SK-N-SH treated with all-trans-retinoic acid at 6 μM for 48 hours (cell line): ENCODE results near the gene ARID1B.

ENCODE experiments used
- ATAC-seq: fragments of 200-7000 bp; cut with Tn5 transposase; 3 replicates; pipeline ENCODE4 v1.9.1; 2020; ENCODE audit warnings: mild to moderate bottlenecking, moderate library complexity
- ARNTL ChIP-seq: fragments of 450-650 bp; formaldehyde crosslinking; IDR thresholded peaks from 2 replicates; pipeline ENCODE4 v1.5.0; 2020; ENCODE audit warnings: low read depth, mild to moderate bottlenecking, moderate library complexity, borderline replicate concordance
- BACH2 ChIP-seq: fragments of 250-450 bp; sonication (Bioruptor Pico); IDR thresholded peaks from 2 replicates; pipeline ENCODE4 v1.9.0; 2021; ENCODE audit warnings: mild to moderate bottlenecking, borderline replicate concordance
- CSDC2 ChIP-seq: fragments of 250-450 bp; sonication (Bioruptor Pico); IDR thresholded peaks from 2 replicates; pipeline ENCODE4 v1.5.0; 2020; ENCODE audit warnings: mild to moderate bottlenecking, moderate library complexity
- ESRRG ChIP-seq: fragments of 250-450 bp; sonication (Bioruptor Pico); IDR thresholded peaks from 2 replicates; pipeline ENCODE4 v1.6.1; 2021; ENCODE audit warnings: mild to moderate bottlenecking
- GLIS3 ChIP-seq: fragments of 250-450 bp; sonication (Bioruptor Pico); IDR thresholded peaks from 2 replicates; pipeline ENCODE4 v1.5.0; 2020; ENCODE audit warnings: mild to moderate bottlenecking, moderate library complexity
- ISL1 ChIP-seq: fragments of 250-450 bp; sonication (Bioruptor Pico); IDR thresholded peaks from 2 replicates; pipeline ENCODE4 v2.1.2; 2022; ENCODE audit warnings: mild to moderate bottlenecking, moderate library complexity
- OSR1 ChIP-seq: fragments of 250-450 bp; sonication (Bioruptor Pico); IDR thresholded peaks from 2 replicates; pipeline ENCODE4 v1.8.0; 2022; ENCODE audit warnings: moderate library complexity, mild to moderate bottlenecking, inconsistent platforms
- PPARA ChIP-seq: fragments of 250-450 bp; sonication (Bioruptor Pico); IDR thresholded peaks from 2 replicates; pipeline ENCODE4 v1.5.0; 2020; ENCODE audit warnings: mild to moderate bottlenecking, borderline replicate concordance
- SNAI2 ChIP-seq: fragments of 250-450 bp; sonication (Bioruptor Pico); IDR thresholded peaks from 2 replicates; pipeline ENCODE4 v1.5.0; 2020; ENCODE audit warnings: mild to moderate bottlenecking, moderate library complexity
- TCF4 ChIP-seq: fragments of 250-450 bp; sonication (Bioruptor Pico); IDR thresholded peaks from 2 replicates; pipeline ENCODE4 v1.8.0; 2021; ENCODE audit warnings: mild to moderate bottlenecking, moderate library complexity, borderline replicate concordance
- TOX ChIP-seq: fragments of 250-450 bp; sonication (Bioruptor Pico); IDR thresholded peaks from 2 replicates; pipeline ENCODE4 v1.8.0; 2021; ENCODE audit warnings: mild to moderate bottlenecking, moderate library complexity, borderline replicate concordance
- ZC3H10 ChIP-seq: fragments of 250-450 bp; sonication (Bioruptor Pico); IDR thresholded peaks from 2 replicates; pipeline ENCODE4 v1.5.1; 2021; ENCODE audit warnings: mild to moderate bottlenecking, moderate library complexity
- ZFP3 ChIP-seq: fragments of 250-450 bp; sonication (Bioruptor Pico); IDR thresholded peaks from 2 replicates; pipeline ENCODE4 v1.5.0; 2020; ENCODE audit warnings: mild to moderate bottlenecking, moderate library complexity
- ZFP30 ChIP-seq: fragments of 450-650 bp; formaldehyde crosslinking; IDR thresholded peaks from 2 replicates; pipeline ENCODE4 v1.5.0; 2022; ENCODE audit warnings: mild to moderate bottlenecking, moderate library complexity
- ZNF565 ChIP-seq: fragments of 450-650 bp; formaldehyde crosslinking; conservative IDR thresholded peaks from 2 replicates; pipeline ENCODE4 v1.5.0; 2020; ENCODE audit warnings: low read depth, mild to moderate bottlenecking, moderate library complexity
- ZNF8 ChIP-seq: fragments of 450-650 bp; formaldehyde crosslinking; IDR thresholded peaks from 2 replicates; pipeline ENCODE4 v1.5.0; 2020; ENCODE audit warnings: mild to moderate bottlenecking, moderate library complexity
- TF ChIP-seq, protein P1 (sequence below): fragments of 250-450 bp; sonication (Bioruptor Pico); IDR thresholded peaks from 2 replicates; pipeline ENCODE4 v1.5.1; 2020; ENCODE audit warnings: low read depth, mild to moderate bottlenecking, moderate library complexity
- TF ChIP-seq, protein P2 (sequence below): fragments of 250-450 bp; sonication (Bioruptor Pico); IDR thresholded peaks from 2 replicates; pipeline ENCODE4 v1.8.0; 2021; ENCODE audit warnings: low read depth, mild to moderate bottlenecking, moderate library complexity, borderline replicate concordance
- TF ChIP-seq, protein P3 (sequence below): fragments of 250-450 bp; sonication (Bioruptor Pico); IDR thresholded peaks from 2 replicates; pipeline ENCODE4 v1.8.0; 2020; ENCODE audit warnings: mild to moderate bottlenecking, moderate library complexity, borderline replicate concordance
- TF ChIP-seq, protein P4 (sequence below): fragments of 250-450 bp; sonication (Bioruptor Pico); IDR thresholded peaks from 2 replicates; pipeline ENCODE4 v1.5.0; 2020; ENCODE audit warnings: mild to moderate bottlenecking, moderate library complexity
- TF ChIP-seq, protein P5 (sequence below): fragments of 250-450 bp; sonication (Bioruptor Pico); IDR thresholded peaks from 2 replicates; pipeline ENCODE4 v1.5.1; 2021; ENCODE audit warnings: mild to moderate bottlenecking, moderate library complexity

ARID1B gene

DNA sequence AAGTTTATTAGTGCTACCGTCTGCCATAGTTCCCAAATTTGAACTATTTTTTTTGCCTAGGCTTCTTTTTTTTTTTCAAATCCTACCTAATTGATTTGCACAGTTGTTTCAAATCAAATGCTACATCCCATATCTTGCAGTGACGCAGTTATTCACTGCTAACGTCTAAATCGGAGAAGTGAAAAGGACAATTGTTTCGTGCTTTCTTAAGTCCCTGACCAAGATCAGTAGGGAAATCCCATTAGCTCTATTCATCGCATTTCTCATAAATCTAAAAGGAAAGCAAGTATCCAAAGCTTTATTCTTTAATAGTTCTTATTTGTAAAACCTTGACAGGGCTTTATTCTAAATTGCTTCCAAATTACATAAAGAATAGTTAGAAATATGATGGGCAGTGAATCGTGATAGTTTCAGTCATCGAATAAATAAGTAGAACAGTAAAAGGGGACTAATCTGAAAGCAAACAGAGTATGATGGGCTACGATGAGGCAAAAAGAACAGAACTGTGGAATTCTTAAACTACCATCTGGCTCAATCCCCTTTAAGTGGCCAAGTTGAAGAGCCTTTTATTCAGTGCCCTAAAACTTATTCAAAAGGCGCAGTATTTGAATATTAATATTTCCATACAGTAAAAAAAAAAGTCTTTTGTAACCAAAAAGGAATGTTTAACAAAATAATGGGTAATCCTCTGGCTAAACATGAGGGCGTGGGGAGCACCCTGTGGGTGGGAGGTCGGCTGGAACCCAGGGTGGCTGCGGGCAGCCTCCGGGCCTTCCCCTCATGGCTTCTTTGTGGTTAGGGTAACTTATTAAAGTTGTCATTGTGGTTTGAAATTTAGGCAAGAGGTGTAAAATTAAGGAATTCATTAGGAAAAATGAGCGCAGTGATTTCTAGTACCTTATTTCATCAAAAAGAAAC, 3.0 kb upstream of the ARID1B start:
- ATAC-seq = no peak
- TF ChIP-seq TCF4 (no peak), ZNF8 (CRISPR knock-in tag) (no peak), PPARA (CRISPR knock-in tag) (no peak), BACH2 (CRISPR knock-in tag) (no peak), ZFP3 (CRISPR knock-in tag) (no peak), SNAI2 (CRISPR knock-in tag) (no peak), ZC3H10 (CRISPR knock-in tag) (no peak), TOX (CRISPR knock-in tag) (no peak), ESRRG (no peak), GLIS3 (CRISPR knock-in tag) (no peak), ZNF565 (CRISPR knock-in tag) (no peak), CSDC2 (CRISPR knock-in tag) (no peak), ZFP30 (no peak), ARNTL (CRISPR knock-in tag) (no peak), OSR1 (CRISPR knock-in tag) (no peak), ISL1 (CRISPR knock-in tag) (no peak)
- TF ChIP-seq, protein P1, sequence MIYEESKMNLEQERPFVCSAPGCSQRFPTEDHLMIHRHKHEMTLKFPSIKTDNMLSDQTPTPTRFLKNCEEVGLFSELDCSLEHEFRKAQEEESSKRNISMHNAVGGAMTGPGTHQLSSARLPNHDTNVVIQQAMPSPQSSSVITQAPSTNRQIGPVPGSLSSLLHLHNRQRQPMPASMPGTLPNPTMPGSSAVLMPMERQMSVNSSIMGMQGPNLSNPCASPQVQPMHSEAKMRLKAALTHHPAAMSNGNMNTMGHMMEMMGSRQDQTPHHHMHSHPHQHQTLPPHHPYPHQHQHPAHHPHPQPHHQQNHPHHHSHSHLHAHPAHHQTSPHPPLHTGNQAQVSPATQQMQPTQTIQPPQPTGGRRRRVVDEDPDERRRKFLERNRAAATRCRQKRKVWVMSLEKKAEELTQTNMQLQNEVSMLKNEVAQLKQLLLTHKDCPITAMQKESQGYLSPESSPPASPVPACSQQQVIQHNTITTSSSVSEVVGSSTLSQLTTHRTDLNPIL = no peak
- TF ChIP-seq, protein P2, sequence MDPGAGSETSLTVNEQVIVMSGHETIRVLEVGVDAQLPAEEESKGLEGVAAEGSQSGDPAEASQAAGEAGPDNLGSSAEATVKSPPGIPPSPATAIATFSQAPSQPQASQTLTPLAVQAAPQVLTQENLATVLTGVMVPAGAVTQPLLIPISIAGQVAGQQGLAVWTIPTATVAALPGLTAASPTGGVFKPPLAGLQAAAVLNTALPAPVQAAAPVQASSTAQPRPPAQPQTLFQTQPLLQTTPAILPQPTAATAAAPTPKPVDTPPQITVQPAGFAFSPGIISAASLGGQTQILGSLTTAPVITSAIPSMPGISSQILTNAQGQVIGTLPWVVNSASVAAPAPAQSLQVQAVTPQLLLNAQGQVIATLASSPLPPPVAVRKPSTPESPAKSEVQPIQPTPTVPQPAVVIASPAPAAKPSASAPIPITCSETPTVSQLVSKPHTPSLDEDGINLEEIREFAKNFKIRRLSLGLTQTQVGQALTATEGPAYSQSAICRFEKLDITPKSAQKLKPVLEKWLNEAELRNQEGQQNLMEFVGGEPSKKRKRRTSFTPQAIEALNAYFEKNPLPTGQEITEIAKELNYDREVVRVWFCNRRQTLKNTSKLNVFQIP (CRISPR knock-in tag) = no peak
- TF ChIP-seq, protein P3, sequence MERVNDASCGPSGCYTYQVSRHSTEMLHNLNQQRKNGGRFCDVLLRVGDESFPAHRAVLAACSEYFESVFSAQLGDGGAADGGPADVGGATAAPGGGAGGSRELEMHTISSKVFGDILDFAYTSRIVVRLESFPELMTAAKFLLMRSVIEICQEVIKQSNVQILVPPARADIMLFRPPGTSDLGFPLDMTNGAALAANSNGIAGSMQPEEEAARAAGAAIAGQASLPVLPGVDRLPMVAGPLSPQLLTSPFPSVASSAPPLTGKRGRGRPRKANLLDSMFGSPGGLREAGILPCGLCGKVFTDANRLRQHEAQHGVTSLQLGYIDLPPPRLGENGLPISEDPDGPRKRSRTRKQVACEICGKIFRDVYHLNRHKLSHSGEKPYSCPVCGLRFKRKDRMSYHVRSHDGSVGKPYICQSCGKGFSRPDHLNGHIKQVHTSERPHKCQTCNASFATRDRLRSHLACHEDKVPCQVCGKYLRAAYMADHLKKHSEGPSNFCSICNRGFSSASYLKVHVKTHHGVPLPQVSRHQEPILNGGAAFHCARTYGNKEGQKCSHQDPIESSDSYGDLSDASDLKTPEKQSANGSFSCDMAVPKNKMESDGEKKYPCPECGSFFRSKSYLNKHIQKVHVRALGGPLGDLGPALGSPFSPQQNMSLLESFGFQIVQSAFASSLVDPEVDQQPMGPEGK (CRISPR knock-in tag) = no peak
- TF ChIP-seq, protein P4, sequence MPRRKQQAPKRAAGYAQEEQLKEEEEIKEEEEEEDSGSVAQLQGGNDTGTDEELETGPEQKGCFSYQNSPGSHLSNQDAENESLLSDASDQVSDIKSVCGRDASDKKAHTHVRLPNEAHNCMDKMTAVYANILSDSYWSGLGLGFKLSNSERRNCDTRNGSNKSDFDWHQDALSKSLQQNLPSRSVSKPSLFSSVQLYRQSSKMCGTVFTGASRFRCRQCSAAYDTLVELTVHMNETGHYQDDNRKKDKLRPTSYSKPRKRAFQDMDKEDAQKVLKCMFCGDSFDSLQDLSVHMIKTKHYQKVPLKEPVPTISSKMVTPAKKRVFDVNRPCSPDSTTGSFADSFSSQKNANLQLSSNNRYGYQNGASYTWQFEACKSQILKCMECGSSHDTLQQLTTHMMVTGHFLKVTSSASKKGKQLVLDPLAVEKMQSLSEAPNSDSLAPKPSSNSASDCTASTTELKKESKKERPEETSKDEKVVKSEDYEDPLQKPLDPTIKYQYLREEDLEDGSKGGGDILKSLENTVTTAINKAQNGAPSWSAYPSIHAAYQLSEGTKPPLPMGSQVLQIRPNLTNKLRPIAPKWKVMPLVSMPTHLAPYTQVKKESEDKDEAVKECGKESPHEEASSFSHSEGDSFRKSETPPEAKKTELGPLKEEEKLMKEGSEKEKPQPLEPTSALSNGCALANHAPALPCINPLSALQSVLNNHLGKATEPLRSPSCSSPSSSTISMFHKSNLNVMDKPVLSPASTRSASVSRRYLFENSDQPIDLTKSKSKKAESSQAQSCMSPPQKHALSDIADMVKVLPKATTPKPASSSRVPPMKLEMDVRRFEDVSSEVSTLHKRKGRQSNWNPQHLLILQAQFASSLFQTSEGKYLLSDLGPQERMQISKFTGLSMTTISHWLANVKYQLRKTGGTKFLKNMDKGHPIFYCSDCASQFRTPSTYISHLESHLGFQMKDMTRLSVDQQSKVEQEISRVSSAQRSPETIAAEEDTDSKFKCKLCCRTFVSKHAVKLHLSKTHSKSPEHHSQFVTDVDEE (CRISPR knock-in tag) = no peak

DNA sequence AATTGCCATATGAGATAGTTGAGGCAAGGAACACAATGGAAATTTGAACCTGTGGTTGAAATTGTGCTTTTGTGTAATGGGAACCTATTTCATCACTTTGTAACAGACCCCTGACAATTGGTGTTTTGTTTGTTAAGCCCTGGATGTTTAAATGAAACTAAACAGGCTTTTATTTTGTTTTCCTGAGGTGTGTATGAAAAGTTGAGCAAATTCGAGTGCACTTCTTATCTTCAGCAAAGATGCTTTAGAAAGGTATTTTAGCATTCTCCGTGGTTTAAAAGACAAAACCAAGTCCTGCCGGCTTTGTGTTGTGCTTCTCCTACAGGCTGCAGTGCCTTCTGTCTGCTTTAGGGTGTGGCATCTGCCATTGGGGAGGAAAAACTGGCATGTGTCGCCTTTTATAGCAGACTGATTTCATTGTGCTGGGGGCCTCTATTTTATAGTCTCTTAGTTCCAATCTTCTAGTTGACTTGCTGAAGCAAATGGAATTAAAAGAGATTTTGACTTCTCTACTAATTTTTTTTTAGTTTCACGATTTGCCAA, 2.2 kb upstream of the ARID1B start:
- ATAC-seq = no peak
- no peak for TF ChIP-seq ESRRG
- TF ChIP-seq SNAI2 (CRISPR knock-in tag) = no peak
- TF ChIP-seq PPARA (CRISPR knock-in tag) = no peak
- no peak for TF ChIP-seq OSR1 (CRISPR knock-in tag)
- no peak for TF ChIP-seq BACH2 (CRISPR knock-in tag)
- TF ChIP-seq, protein P5, sequence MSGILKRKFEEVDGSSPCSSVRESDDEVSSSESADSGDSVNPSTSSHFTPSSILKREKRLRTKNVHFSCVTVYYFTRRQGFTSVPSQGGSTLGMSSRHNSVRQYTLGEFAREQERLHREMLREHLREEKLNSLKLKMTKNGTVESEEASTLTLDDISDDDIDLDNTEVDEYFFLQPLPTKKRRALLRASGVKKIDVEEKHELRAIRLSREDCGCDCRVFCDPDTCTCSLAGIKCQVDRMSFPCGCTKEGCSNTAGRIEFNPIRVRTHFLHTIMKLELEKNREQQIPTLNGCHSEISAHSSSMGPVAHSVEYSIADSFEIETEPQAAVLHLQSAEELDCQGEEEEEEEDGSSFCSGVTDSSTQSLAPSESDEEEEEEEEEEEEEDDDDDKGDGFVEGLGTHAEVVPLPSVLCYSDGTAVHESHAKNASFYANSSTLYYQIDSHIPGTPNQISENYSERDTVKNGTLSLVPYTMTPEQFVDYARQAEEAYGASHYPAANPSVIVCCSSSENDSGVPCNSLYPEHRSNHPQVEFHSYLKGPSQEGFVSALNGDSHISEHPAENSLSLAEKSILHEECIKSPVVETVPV (CRISPR knock-in tag) = no peak
- TF ChIP-seq ZFP30 = no peak
- no peak for TF ChIP-seq TCF4
- no peak for TF ChIP-seq GLIS3 (CRISPR knock-in tag)
- no peak for TF ChIP-seq TOX (CRISPR knock-in tag)
- TF ChIP-seq, protein P4 (CRISPR knock-in tag) = no peak
- no peak for TF ChIP-seq ARNTL (CRISPR knock-in tag)
- TF ChIP-seq, protein P1 = no peak
- TF ChIP-seq ISL1 (CRISPR knock-in tag) = no peak
- TF ChIP-seq, protein P2 (CRISPR knock-in tag) = no peak
- TF ChIP-seq ZNF8 (CRISPR knock-in tag) = no peak
